Naive thymus-derived CD4-positive, alpha-beta T cell (primary cell): ENCODE results near the gene DNAJC10. TPM values are rescaled to one million over a fixed set of nuclear protein-coding genes. Genes with fewer than 3 reads are reported as not detected.
"Not testable (repeated sequence)": the region's sequence is repeated elsewhere in the genome, so short reads cannot be mapped to it uniquely, and the experiment has no call there.

Experiments used
- ATAC-seq: fragments of 150-1000 bp; cut with Tn5 transposase; 2 replicates; pipeline ENCODE4 v1.10.0; 2021; ENCODE audit warnings: mild to moderate bottlenecking, moderate library complexity
- CTCF ChIA-PET: fragments of 350-600 bp; sonication (Branson Sonifier 250); formaldehyde crosslinking; loops from one replicate; lab custom pipeline; 2021; ENCODE audit warnings: antibody characterized with exemption; lab: Charles Lee
- POLR2A ChIA-PET: fragments of 350-600 bp; sonication (Branson Sonifier 250); formaldehyde crosslinking; loops from one replicate; lab custom pipeline; 2021; ENCODE audit warnings: antibody characterized with exemption, inconsistent platforms; lab: Charles Lee
- DNase-seq, 9 donors: peaks; one replicate each; pipeline versions ENCODE4 v3.0.0 to v3.0.0-alpha.2; 2020 to 2022; ENCODE audit warnings: mixed read lengths in 1 of 9
- H3K27ac ChIP-seq: one replicate; pipeline ENCODE4 v1.7.0; 2013; ENCODE audit warnings: mild to moderate bottlenecking, low read depth, low read length, moderate library complexity
- H3K27me3 ChIP-seq, 2 donors: one replicate each; pipeline ENCODE4 v1.7.0; 2013; ENCODE audit warnings: low read length in 2 of 2, mild to moderate bottlenecking in 2 of 2, moderate library complexity in 2 of 2; ENCODE audit not compliant: control insufficient read depth in 2 of 2, insufficient read depth in 2 of 2
- H3K36me3 ChIP-seq, 3 experiments: 1 replicate in 2 of 3; 2 replicates in 1 of 3; pipeline ENCODE4 v1.7.0; 2013; ENCODE audit warnings: low read length in 3 of 3, mild to moderate bottlenecking in 3 of 3, moderate library complexity in 1 of 3; ENCODE audit not compliant: insufficient read depth in 3 of 3, control insufficient read depth in 2 of 3
- H3K4me1 ChIP-seq, 2 donors: one replicate each; pipeline ENCODE4 v1.7.0; 2013; ENCODE audit warnings: low read length in 2 of 2, mild to moderate bottlenecking in 2 of 2, moderate library complexity in 1 of 2; ENCODE audit not compliant: control insufficient read depth in 2 of 2, insufficient read depth in 2 of 2
- H3K4me3 ChIP-seq: 2 replicates; pipeline ENCODE4 v1.7.0; 2013; ENCODE audit warnings: mild to moderate bottlenecking, low read length
- H3K9me3 ChIP-seq, 3 experiments: 1 replicate in 2 of 3; 2 replicates in 1 of 3; pipeline ENCODE4 v1.7.0; 2013; ENCODE audit warnings: low read length in 3 of 3; ENCODE audit not compliant: control insufficient read depth in 2 of 3
- H3K27ac Mint-ChIP-seq, 9 donors: one replicate each; pipeline ENCODE4 v1.8.0; 2020 to 2022; ENCODE audit warnings: mixed read lengths in 9 of 9, mild to moderate bottlenecking in 8 of 9, moderate library complexity in 5 of 9, inconsistent platforms in 2 of 9
- H3K27me3 Mint-ChIP-seq, 5 donors: one replicate each; pipeline ENCODE4 v1.8.0; 2021 to 2022; ENCODE audit warnings: mixed read lengths in 5 of 5, mild to moderate bottlenecking in 1 of 5
- H3K36me3 Mint-ChIP-seq, 5 donors: one replicate each; pipeline ENCODE4 v1.8.0; 2020 to 2022; ENCODE audit warnings: mixed read lengths in 5 of 5, mild to moderate bottlenecking in 3 of 5, inconsistent platforms in 1 of 5
- H3K4me1 Mint-ChIP-seq, 7 donors: one replicate each; pipeline ENCODE4 v1.8.0; 2020 to 2022; ENCODE audit warnings: mixed read lengths in 7 of 7, mild to moderate bottlenecking in 3 of 7, inconsistent platforms in 1 of 7
- H3K4me3 Mint-ChIP-seq, 10 donors: one replicate each; pipeline ENCODE4 v1.8.0; 2020 to 2022; ENCODE audit warnings: mild to moderate bottlenecking in 10 of 10, mixed read lengths in 10 of 10, moderate library complexity in 6 of 10, inconsistent platforms in 2 of 10
- H3K9me3 Mint-ChIP-seq, 11 donors: one replicate each; pipeline ENCODE4 v1.8.0; 2020 to 2022; ENCODE audit warnings: mixed read lengths in 11 of 11, mild to moderate bottlenecking in 4 of 11, inconsistent platforms in 1 of 11, moderate library complexity in 1 of 11
- intact Hi-C, 2 donors: fragments of 100-400 bp; cut with micrococcal nuclease; formaldehyde crosslinking; loops; one replicate each; pipeline ENCODE4 v1.15.1; 2023
- polyA plus RNA-seq, 2 donors: library from polyadenylated mRNA; unstranded; fragments of 300-500 nt; fragmentation: Illumina TruSeq; gene quantifications; one replicate each; pipeline ENCODE4 v1.2.3, GENCODE V29; 2021
- total RNA-seq, 6 experiments: library from RNA in 5 of 6; stranded (reverse) in 5 of 6; gene quantifications; 1 replicate in 5 of 6; 2 replicates in 1 of 6; pipeline ENCODE4 v1.2.3 and lab custom pipeline; 2021 to 2026

The DNAJC10 gene
- total and polyA plus RNA-seq, 7 experiments from 2014 or later: 35.9 to 70.4 (median 52.8) TPM

DNA sequence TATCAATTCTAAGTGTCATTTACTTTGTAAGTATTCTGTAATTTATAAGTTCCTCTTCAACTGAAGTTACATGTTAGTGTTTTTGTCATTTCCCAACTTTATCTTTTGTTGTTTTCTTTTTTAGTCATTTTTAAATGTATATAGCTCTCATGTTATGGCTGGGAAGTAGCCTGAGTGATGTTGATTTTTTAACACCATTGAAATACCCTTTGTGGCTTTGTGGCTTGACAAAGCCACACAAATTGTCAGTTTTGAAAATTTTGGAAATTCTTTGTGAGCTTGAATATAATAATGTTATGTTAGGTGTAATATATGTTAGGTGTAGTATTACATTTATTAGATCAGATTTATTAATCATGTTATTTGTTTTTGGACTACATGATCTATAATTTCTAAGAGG lies 16.7 kb downstream of the DNAJC10 start:
- peaks cover 0 to 6% (median 0%) of the 10 kb centered on the region in 7 donors for H3K4me1 Mint-ChIP-seq
- intact Hi-C loops: loop anchor here in 1 of 2 donors (2.0 kb wide), 1 partner anchor 16 kb away; the partner anchor contains the start of gene DNAJC10
- H3K4me3 Mint-ChIP-seq: no peak overlapping the region
- H3K9me3 ChIP-seq: no peaks in the 10 kb centered on the region
- no peak for ATAC-seq
- H3K27ac Mint-ChIP-seq: no peak overlapping the region
- H3K27me3 ChIP-seq: no peaks in the 10 kb centered on the region
- ChIA-PET CTCF (no interaction called here), POLR2A (no interaction called here)
- no peak for DNase-seq
- peaks cover 0 to 11% (median 0%) of the 10 kb centered on the region in 3 experiments for H3K36me3 ChIP-seq
- H3K36me3 Mint-ChIP-seq: peaks cover 5 to 72% (median 40%) of the 10 kb centered on the region in 5 donors
- H3K9me3 Mint-ChIP-seq: no peaks in the 10 kb centered on the region
- H3K27me3 Mint-ChIP-seq: no peaks in the 10 kb centered on the region
- H3K27ac ChIP-seq: no peak overlapping the region
- no peaks in the 10 kb centered on the region for H3K4me1 ChIP-seq
- H3K4me3 ChIP-seq: no peak overlapping the region

DNA sequence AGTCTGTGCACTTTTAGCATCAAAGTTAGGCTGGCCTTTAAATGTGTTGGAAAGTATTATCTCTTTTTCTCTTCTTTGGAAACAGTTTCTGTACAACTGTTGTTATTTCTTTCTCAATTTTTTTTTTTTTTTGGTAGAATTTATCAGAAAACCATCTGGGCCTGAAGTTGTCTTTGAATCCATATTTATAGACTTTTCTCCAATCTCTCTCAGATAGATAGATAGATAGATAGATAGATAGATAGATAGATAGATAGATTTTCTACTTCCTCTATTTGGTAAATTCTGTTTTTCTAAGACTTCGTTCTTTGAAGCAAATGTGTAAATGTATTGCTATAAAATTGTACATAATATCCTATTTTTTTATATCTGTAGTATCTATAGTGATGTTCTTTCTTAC lies 17.5 kb downstream of the DNAJC10 start:
- no peak overlapping the region for H3K4me3 ChIP-seq
- no peak overlapping the region for H3K27ac ChIP-seq
- POLR2A ChIA-PET: no interaction called here
- no peaks in the 10 kb centered on the region for H3K9me3 ChIP-seq
- no peak overlapping the region for H3K27ac Mint-ChIP-seq
- no peaks in the 10 kb centered on the region for H3K27me3 Mint-ChIP-seq
- H3K36me3 Mint-ChIP-seq: peaks cover 11 to 75% (median 46%) of the 10 kb centered on the region in 5 donors
- intact Hi-C loops: loop anchor here in 1 of 2 donors (2.0 kb wide), 1 partner anchor 17 kb away; the partner anchor contains the start of gene DNAJC10
- no peaks in the 10 kb centered on the region for H3K27me3 ChIP-seq
- peaks cover 0 to 6% (median 0%) of the 10 kb centered on the region in 7 donors for H3K4me1 Mint-ChIP-seq
- ATAC-seq: no peak
- no peak for DNase-seq
- H3K4me3 Mint-ChIP-seq: no peak overlapping the region
- CTCF ChIA-PET: no interaction called here
- no peaks in the 10 kb centered on the region for H3K4me1 ChIP-seq
- no peaks in the 10 kb centered on the region for H3K9me3 Mint-ChIP-seq
- H3K36me3 ChIP-seq: peaks cover 0 to 11% (median 0%) of the 10 kb centered on the region in 3 experiments

DNA sequence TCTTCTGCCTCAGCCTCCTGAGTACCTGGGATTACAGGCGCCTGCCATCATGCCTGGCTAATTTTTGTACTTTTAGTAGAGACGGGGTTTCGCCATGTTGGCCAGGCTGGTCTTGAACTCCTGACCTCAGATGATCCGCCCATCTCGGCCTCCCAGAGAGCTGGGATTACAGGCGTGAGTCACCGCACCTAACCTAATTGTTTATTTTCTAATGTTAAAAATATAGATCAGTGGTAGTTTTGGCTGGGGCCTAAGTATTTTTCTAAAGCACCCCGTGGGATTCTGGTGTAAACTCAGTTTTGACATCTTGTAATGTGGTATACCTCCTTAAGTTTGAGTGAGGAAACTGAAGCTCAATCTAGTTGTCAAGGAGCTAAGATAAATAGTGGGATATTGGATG lies 20.8 kb downstream of the DNAJC10 start:
- Mint-ChIP-seq H3K36me3 (peaks cover 11 to 60% (median 42%) of the 10 kb centered on the region in 5 donors), H3K4me1 (peaks cover 1 to 14% (median 9%) of the 10 kb centered on the region in 7 donors)
- H3K36me3 ChIP-seq, POLR2A ChIA-PET, H3K27ac Mint-ChIP-seq, ATAC-seq, H3K27me3 ChIP-seq, H3K27ac ChIP-seq, H3K4me1 ChIP-seq, DNase-seq, intact Hi-C loops, H3K9me3 Mint-ChIP-seq, H3K27me3 Mint-ChIP-seq, H3K9me3 ChIP-seq, H3K4me3 Mint-ChIP-seq, H3K4me3 ChIP-seq, CTCF ChIA-PET: not testable (repeated sequence)

DNA sequence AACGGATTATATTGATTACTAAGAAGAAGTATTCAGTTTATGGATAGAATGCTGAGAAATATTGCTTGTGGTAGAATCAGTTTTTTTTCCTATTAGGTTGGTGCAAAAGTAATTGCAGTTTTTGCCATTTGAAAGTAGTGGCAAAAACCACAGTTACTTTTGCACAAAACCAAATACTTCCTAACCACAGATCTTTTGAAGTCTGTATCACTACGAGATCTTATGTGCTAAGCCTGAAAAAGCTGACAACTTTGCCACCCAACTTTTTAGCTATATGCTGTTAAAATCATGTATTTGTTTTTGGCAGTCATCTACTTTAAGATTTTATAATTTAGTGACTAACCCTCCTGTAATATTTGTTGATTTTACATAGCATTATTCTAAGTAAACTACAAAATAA lies 24.6 kb downstream of the DNAJC10 start:
- H3K27me3 ChIP-seq: no peaks in the 10 kb centered on the region
- intact Hi-C loops: no loop called here
- Mint-ChIP-seq H3K36me3 (peaks cover 30 to 68% (median 52%) of the 10 kb centered on the region in 5 donors), H3K27me3 (no peaks in the 10 kb centered on the region), H3K27ac (no peak overlapping the region), H3K9me3 (peaks cover 0 to 5% (median 0%) of the 10 kb centered on the region in 11 donors), H3K4me3 (no peak overlapping the region), H3K4me1 (peaks cover 0 to 10% (median 8%) of the 10 kb centered on the region in 7 donors)
- peaks cover 0 to 5% of the 10 kb centered on the region in 2 donors for H3K4me1 ChIP-seq
- H3K4me3 ChIP-seq: no peak overlapping the region
- DNase-seq: peak in 4 of 9 donors; percentile 4 to 12 (median 7)
- POLR2A ChIA-PET: no interaction called here
- peaks cover 4 to 42% (median 12%) of the 10 kb centered on the region in 3 experiments for H3K36me3 ChIP-seq
- CTCF ChIA-PET: interaction anchor here (0.6 kb wide), 1 partner anchor 354 kb away, joined by 3 read pairs; no protein-coding TSS in a partner anchor
- no peak overlapping the region for H3K27ac ChIP-seq
- no peak for ATAC-seq
- H3K9me3 ChIP-seq: no peaks in the 10 kb centered on the region

DNA sequence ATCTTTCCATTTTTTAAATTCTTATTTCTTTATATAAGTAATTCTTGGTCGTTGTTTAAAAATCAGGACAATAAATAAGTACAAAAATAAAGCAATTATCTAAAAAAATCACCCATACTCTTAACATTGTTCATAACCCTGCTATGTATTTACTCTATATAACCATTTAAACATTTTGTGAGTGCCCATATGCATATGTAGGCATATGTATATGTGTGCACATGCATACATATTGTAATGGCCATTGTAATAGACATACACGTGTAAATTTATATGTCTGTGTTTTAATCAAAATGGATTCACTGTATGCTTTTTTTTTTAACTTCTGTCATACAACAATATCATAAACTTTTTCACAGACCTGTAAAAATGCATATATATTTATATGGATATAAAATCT lies 25.6 kb downstream of the DNAJC10 start:
- Mint-ChIP-seq H3K36me3 (peaks cover 30 to 71% (median 55%) of the 10 kb centered on the region in 5 donors), H3K9me3 (peaks cover 0 to 5% (median 1%) of the 10 kb centered on the region in 11 donors), H3K4me1 (peaks cover 0 to 10% (median 8%) of the 10 kb centered on the region in 7 donors), H3K27ac (no peak overlapping the region), H3K27me3 (no peaks in the 10 kb centered on the region), H3K4me3 (no peak overlapping the region)
- Histone ChIP-seq H3K4me3 (no peak overlapping the region), H3K36me3 (peaks cover 4 to 42% (median 12%) of the 10 kb centered on the region in 3 experiments), H3K9me3 (no peaks in the 10 kb centered on the region), H3K27me3 (no peaks in the 10 kb centered on the region), H3K27ac (no peak overlapping the region), H3K4me1 (peaks cover 0 to 5% of the 10 kb centered on the region in 2 donors)
- ChIA-PET POLR2A (no interaction called here), CTCF (no interaction called here)
- ATAC-seq (no peak), DNase-seq (no peak)
- intact Hi-C loops: no loop called here

DNA sequence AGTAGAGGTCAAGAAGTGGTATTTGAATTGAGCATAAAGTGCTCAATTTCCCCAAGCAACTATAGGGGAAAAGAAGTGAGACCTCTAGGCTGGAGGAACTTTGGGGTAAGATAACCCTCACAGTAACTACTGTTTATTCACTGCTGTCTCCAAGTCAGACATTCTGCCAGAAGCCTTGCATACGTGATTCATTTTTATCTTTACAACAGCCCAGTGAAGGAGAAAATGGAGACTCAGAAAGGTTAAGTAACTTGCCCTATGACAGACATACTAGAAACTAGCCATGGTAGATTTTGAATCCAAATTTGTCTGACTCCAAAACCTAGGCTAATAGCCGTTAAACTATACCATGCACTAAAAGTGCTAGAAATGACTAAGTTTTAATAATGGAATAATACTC lies 28.4 kb downstream of the DNAJC10 start:
- Histone ChIP-seq H3K9me3 (no peaks in the 10 kb centered on the region), H3K4me1 (peaks cover 0 to 5% of the 10 kb centered on the region in 2 donors), H3K4me3 (no peak overlapping the region), H3K27me3 (no peaks in the 10 kb centered on the region), H3K27ac (no peak overlapping the region), H3K36me3 (peaks cover 4 to 34% (median 12%) of the 10 kb centered on the region in 3 experiments)
- Mint-ChIP-seq H3K4me3 (no peak overlapping the region), H3K9me3 (peaks cover 0 to 5% (median 1%) of the 10 kb centered on the region in 11 donors), H3K36me3 (peaks cover 24 to 57% (median 43%) of the 10 kb centered on the region in 5 donors), H3K4me1 (peaks cover 0 to 9% (median 8%) of the 10 kb centered on the region in 7 donors), H3K27ac (no peak overlapping the region), H3K27me3 (no peaks in the 10 kb centered on the region)
- CTCF ChIA-PET: no interaction called here
- intact Hi-C loops: no loop called here
- ATAC-seq (no peak), DNase-seq (no peak)
- POLR2A ChIA-PET: no interaction called here

DNA sequence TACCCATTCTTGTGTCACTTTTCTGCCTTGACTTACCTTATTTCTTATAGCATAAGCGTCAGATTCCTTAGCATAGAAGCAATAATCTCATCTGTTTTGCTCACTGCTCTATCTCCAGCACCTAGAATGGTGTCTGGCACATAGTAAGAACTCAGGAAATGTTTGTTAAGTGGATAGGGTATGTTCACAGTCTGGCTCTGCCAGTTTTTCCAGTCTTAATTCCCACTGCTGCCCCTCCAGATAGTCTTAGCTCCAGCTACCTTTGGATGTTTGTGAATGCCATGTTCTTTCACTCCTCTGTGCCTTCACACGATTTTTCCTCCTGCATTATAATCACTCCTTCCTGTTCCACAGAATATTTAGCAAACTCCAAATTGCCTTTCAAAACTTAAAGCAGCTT lies 29.0 kb downstream of the DNAJC10 start:
- H3K4me1 Mint-ChIP-seq: peaks cover 0 to 9% (median 7%) of the 10 kb centered on the region in 7 donors
- peaks cover 0 to 5% (median 1%) of the 10 kb centered on the region in 11 donors for H3K9me3 Mint-ChIP-seq
- CTCF ChIA-PET: no interaction called here
- POLR2A ChIA-PET: no interaction called here
- peaks cover 29 to 60% (median 46%) of the 10 kb centered on the region in 5 donors for H3K36me3 Mint-ChIP-seq
- H3K27ac Mint-ChIP-seq: no peak overlapping the region
- H3K27ac ChIP-seq: no peak overlapping the region
- H3K4me3 Mint-ChIP-seq: no peak overlapping the region
- ATAC-seq (no peak), DNase-seq (no peak)
- no peaks in the 10 kb centered on the region for H3K27me3 Mint-ChIP-seq
- peaks cover 4 to 39% (median 12%) of the 10 kb centered on the region in 3 experiments for H3K36me3 ChIP-seq
- H3K4me1 ChIP-seq: peaks cover 0 to 5% of the 10 kb centered on the region in 2 donors
- H3K4me3 ChIP-seq: no peak overlapping the region
- intact Hi-C loops: no loop called here
- H3K9me3 ChIP-seq: no peaks in the 10 kb centered on the region
- H3K27me3 ChIP-seq: no peaks in the 10 kb centered on the region
